Endothelial cell of umbilical vein (primary cell): Measurements from ENCODE around the gene ANO1. TPM values are rescaled to one million over a fixed set of nuclear protein-coding genes. Genes with fewer than 3 reads are reported as not detected.

Source experiments
- BruUV-seq: library from RNA; stranded (reverse); fragments of 400-500 nt; replicated peaks from 2 replicates; lab custom pipeline; 2021; lab: Mats Ljungman, UMichigan
- CTCF ChIA-PET: fragments of 300-600, 350-600 bp; sonication (Branson Sonifier 250); formaldehyde crosslinking; loops from one replicate; lab custom pipeline; 2021; ENCODE audit warnings: antibody characterized with exemption, inconsistent platforms; lab: Charles Lee
- POLR2A ChIA-PET: fragments of 300-600, 350-600 bp; sonication (Branson Sonifier 250); formaldehyde crosslinking; loops from one replicate; lab custom pipeline; 2021; ENCODE audit warnings: antibody characterized with exemption, inconsistent platforms; lab: Charles Lee
- DNase-seq: peaks from one replicate; pipeline ENCODE4 v3.0.0-alpha.2; 2011; ENCODE audit warnings: low read depth, low spot score
- FAIRE-seq: peaks from 2 replicates; lab custom pipeline; 2011; peaks lifted over from hg19 to GRCh38; lab: Jason Lieb, UNC
- H2AFZ ChIP-seq: 2 replicates; pipeline ENCODE4 v1.6.0; 2012; ENCODE audit warnings: low read depth, low read length, control low read depth, inconsistent platforms
- H3K27ac ChIP-seq: 2 replicates; pipeline ENCODE4 v1.5.1; 2011; ENCODE audit warnings: low read depth, mild to moderate bottlenecking, control low read depth, low read length, moderate library complexity; ENCODE audit not compliant: insufficient read depth
- H3K27me3 ChIP-seq, 2 experiments: 2 replicates each; pipeline versions ENCODE4 v1.6.0 to v1.6.1; 2011; ENCODE audit warnings: low read length in 2 of 2, mixed read lengths in 1 of 2; ENCODE audit not compliant: control insufficient read depth in 2 of 2, insufficient read depth in 2 of 2
- H3K36me3 ChIP-seq, 2 experiments: 2 replicates in 1 of 2; 3 replicates in 1 of 2; pipeline ENCODE4 v1.5.1; 2011; ENCODE audit warnings: low read length in 2 of 2, mild to moderate bottlenecking in 1 of 2, moderate library complexity in 1 of 2; ENCODE audit not compliant: control insufficient read depth in 2 of 2, insufficient read depth in 2 of 2; ENCODE audit errors: extremely low read depth in 1 of 2
- H3K4me1 ChIP-seq: 3 replicates; pipeline ENCODE4 v1.5.1; 2011; ENCODE audit warnings: mild to moderate bottlenecking, low read length; ENCODE audit not compliant: control insufficient read depth, insufficient read depth; ENCODE audit errors: extremely low read depth
- H3K4me2 ChIP-seq: 2 replicates; pipeline ENCODE4 v1.6.1; 2011; ENCODE audit warnings: low read length, control low read depth, mixed read lengths; ENCODE audit not compliant: insufficient read depth
- H3K4me3 ChIP-seq, 3 experiments: fragments of 200-600 bp in 1 of 3; sonication (generic), shearing (Covaris generic) in 1 of 3; replicated peaks in 1 of 3; 2 replicates each; pipeline ENCODE4 v1.5.1; 2011 to 2016; ENCODE audit warnings: control low read depth in 3 of 3, low read length in 3 of 3, mild to moderate bottlenecking in 2 of 3, inconsistent platforms in 1 of 3, low read depth in 1 of 3, moderate library complexity in 1 of 3; ENCODE audit not compliant: insufficient read depth in 1 of 3
- H3K79me2 ChIP-seq: 2 replicates; pipeline ENCODE4 v1.6.0; 2012; ENCODE audit warnings: low read length, inconsistent platforms; ENCODE audit not compliant: control insufficient read depth, insufficient read depth
- H3K9ac ChIP-seq: replicated peaks from 2 replicates; pipeline ENCODE3; 2011; ENCODE audit warnings: low read length, control low read depth; ENCODE audit not compliant: insufficient read depth; ENCODE audit errors: extremely low read depth
- H3K9me1 ChIP-seq: replicated peaks from 3 replicates; pipeline ENCODE4 v1.6.0; 2011; ENCODE audit warnings: mild to moderate bottlenecking, low read length; ENCODE audit not compliant: control insufficient read depth, insufficient read depth; ENCODE audit errors: extremely low read depth
- H3K9me3 ChIP-seq: replicated peaks from 2 replicates; pipeline ENCODE4 v1.5.1; 2012; ENCODE audit warnings: low read length, inconsistent platforms; ENCODE audit not compliant: control insufficient read depth, insufficient read depth
- H4K20me1 ChIP-seq: replicated peaks from 2 replicates; pipeline ENCODE3; 2011; ENCODE audit warnings: mild to moderate bottlenecking, low read length; ENCODE audit not compliant: control insufficient read depth, insufficient read depth; ENCODE audit errors: extremely low read depth
- CTCF ChIP-seq, 2 donors: IDR thresholded peaks; 1 replicate in 1 of 2; 2 replicates in 1 of 2; pipeline ENCODE4 v1.5.1; 2011; ENCODE audit warnings: low read length in 2 of 2, mild to moderate bottlenecking in 2 of 2, moderate library complexity in 2 of 2, control low read depth in 1 of 2, inconsistent platforms in 1 of 2, low read depth in 1 of 2; ENCODE audit not compliant: insufficient read depth in 1 of 2; ENCODE audit errors: extremely low read depth in 1 of 2
- EZH2 ChIP-seq: IDR thresholded peaks from 2 replicates; pipeline ENCODE4 v1.6.1; 2012; ENCODE audit warnings: borderline replicate concordance, low read depth, mild to moderate bottlenecking, moderate library complexity, low read length, inconsistent platforms; ENCODE audit not compliant: severe bottlenecking
- FOS ChIP-seq: IDR thresholded peaks from 2 replicates; pipeline ENCODE4 v1.6.1; 2011; ENCODE audit warnings: mild to moderate bottlenecking, low read length, moderate library complexity, borderline replicate concordance; ENCODE audit not compliant: insufficient read depth
- GATA2 ChIP-seq: IDR thresholded peaks from 2 replicates; pipeline ENCODE4 v1.7.0; 2011; ENCODE audit warnings: low read depth, mild to moderate bottlenecking, moderate library complexity, mixed read lengths, low read length; ENCODE audit not compliant: insufficient read length, insufficient read depth
- JUN ChIP-seq: IDR thresholded peaks from 2 replicates; pipeline ENCODE4 v1.6.1; 2011; ENCODE audit warnings: borderline replicate concordance, low read depth; ENCODE audit not compliant: insufficient read length, insufficient read depth
- MAX ChIP-seq: IDR thresholded peaks from 2 replicates; pipeline ENCODE4 v1.6.1; 2011; ENCODE audit not compliant: insufficient read depth, insufficient read length
- MYC ChIP-seq: IDR thresholded peaks from one replicate; pipeline ENCODE4 v1.6.1; 2011; ENCODE audit warnings: mild to moderate bottlenecking, low read depth, low read length
- POLR2A ChIP-seq: IDR thresholded peaks from 2 replicates; pipeline ENCODE4 v1.6.1; 2012; ENCODE audit warnings: low read depth, mild to moderate bottlenecking, control low read depth, low read length
- POLR2AphosphoS5 ChIP-seq: IDR thresholded peaks from 2 replicates; pipeline ENCODE4 v1.6.1; 2012; ENCODE audit warnings: low read depth, mild to moderate bottlenecking, control low read depth, low read length, moderate library complexity; ENCODE audit not compliant: insufficient read depth
- dilution Hi-C: fragments of 300-500 bp; cut with MboI; formaldehyde crosslinking; loops from one replicate; pipeline ENCODE4 v1.15.0; 2019; ENCODE audit warnings: low sequenced_read_pairs; ENCODE audit not compliant: extremely low pct_ligation_motif_present
- intact Hi-C: fragments of 100-400 bp; cut with micrococcal nuclease; formaldehyde crosslinking; loops from one replicate; pipeline ENCODE4 v1.10.0; 2022
- polyA plus RNA-seq, 4 experiments: library from polyadenylated mRNA; depleted of rRNA in 3 of 4; stranded (reverse) in 3 of 4; unstranded in 1 of 4; fragments of >200 nt; gene quantifications; 2 replicates each; pipeline versions ENCODE4 v1.2.1 to v1.2.3, GENCODE V29; 2011 to 2012; ENCODE audit warnings: missing spikeins in 1 of 4
- total RNA-seq: library from RNA; stranded (reverse); gene quantifications from 2 replicates; pipeline ENCODE4 v1.2.3, GENCODE V29; 2021

The ANO1 gene
- total and polyA plus RNA-seq, 2 donors (not counting 3 experiments of a cell fraction or from before 2014, with no cell fraction given): 0.03 to 0.40 TPM

- H3K36me3 ChIP-seq: no peaks in the 10 kb centered on the region
- no peak overlapping the region for H3K4me2 ChIP-seq
- no peaks in the 10 kb centered on the region for H3K79me2 ChIP-seq
- H3K9ac ChIP-seq: no peak overlapping the region
- no peak for FAIRE-seq
- H4K20me1 ChIP-seq: no peaks in the 10 kb centered on the region
- no peaks in the 10 kb centered on the region for H3K4me1 ChIP-seq
- H3K4me3 ChIP-seq: no peak overlapping the region
- TF ChIP-seq POLR2A (no peak), MYC (no peak), JUN (no peak), GATA2 (no peak), POLR2AphosphoS5 (no peak), EZH2 (no peak), MAX (no peak), FOS (no peak), CTCF (IDR thresholded peaks at IDR 0.05; ENCODE audit: extremely low read depth in 1 of 2, insufficient read depth in 1 of 2, low read depth in 1 of 2, low read length in 2 of 2) (no peak)
- BruUV-seq: no TSS peak
- no peak overlapping the region for H3K27ac ChIP-seq
- no peaks in the 10 kb centered on the region for H3K9me1 ChIP-seq
- intact Hi-C loops: no loop called here
- ChIA-PET POLR2A (no interaction called here), CTCF (interaction anchor here (0.8 to 1.1 kb wide), 2 partner anchors 252 to 460 kb away, joined by 3 read pairs; no protein-coding TSS in a partner anchor)
- no peaks in the 10 kb centered on the region for H3K27me3 ChIP-seq
- DNase-seq: no peak
- no peak overlapping the region for H2AFZ ChIP-seq
- dilution Hi-C loops: no loop called here
- H3K9me3 ChIP-seq: no peaks in the 10 kb centered on the region
These were observed 89.0 kb downstream of the ANO1 start for GRCh38 chr11:70167120-70167519.
